Stimulated activated naive CD4-positive, alpha-beta T cell treated with Interleukin-2 at 50 U/mL for 16 hours (primary cell): ENCODE data around the gene CPNE4.
"Not testable (repeated sequence)": the region's sequence is repeated elsewhere in the genome, so short reads cannot be mapped to it uniquely, and the experiment has no call there.

Experiments used
- DNase-seq: peaks from one replicate; lab custom pipeline; 2025; lab: John Stamatoyannopoulos, UW

Gene CPNE4

DNA sequence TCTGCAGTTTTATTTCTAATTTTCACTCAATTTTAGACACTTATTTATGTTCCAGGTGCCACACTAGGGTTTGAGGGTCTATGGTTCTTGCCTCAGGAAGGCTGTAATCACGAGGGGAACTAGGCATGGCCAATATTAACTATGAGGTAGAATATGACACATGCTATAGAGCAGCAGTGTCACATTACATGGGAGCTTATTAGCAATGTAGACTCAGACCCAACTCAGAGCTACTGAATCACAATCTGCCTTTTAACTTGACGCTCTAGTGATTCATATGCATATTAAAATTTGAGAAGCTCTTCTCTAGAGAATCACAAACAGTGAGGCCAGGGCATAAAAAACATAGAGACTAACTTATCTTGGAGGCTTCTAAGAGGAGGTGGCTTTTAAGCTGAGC, 499.2 kb downstream of the CPNE4 start:
- no peak for DNase-seq

DNA sequence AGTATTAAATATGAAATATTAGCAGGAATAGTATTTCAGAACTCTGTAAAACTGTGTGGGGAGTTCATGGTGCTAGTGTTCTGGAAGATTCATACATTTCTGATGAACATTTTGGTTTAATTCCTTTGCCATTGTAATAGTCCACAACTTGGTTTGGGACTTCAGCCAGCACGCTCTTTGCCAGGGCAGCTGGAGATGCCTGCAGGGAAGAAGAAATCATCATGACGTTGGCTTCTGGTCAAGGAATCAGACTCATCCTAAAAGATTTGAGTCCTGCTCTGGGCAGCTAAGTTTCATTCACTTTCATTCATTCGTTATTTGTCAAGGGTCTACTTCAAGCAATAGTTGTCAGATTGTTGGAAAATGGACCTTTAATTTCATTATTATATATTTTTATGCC, 499.7 kb downstream of the CPNE4 start:
- DNase-seq = no peak

DNA sequence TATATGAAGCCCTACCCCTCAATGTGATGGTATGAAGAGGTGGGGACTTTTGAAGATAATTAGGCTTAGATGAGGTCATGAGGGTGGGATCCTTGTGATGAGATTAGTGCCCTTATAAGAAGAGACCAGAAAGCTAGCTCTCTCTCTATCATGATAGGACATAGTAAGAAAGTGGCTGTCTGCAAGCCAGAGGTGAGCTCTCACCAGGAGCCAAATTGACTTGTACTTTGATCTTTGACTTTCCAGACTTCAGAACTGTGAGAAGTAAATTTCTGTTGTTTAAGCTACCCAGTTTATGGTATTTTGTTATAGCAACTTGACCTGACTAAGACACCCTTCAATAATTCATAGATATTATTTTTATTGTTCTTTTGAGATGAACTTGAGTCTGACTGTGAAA, 502.2 kb downstream of the CPNE4 start:
- DNase-seq = no peak

DNA sequence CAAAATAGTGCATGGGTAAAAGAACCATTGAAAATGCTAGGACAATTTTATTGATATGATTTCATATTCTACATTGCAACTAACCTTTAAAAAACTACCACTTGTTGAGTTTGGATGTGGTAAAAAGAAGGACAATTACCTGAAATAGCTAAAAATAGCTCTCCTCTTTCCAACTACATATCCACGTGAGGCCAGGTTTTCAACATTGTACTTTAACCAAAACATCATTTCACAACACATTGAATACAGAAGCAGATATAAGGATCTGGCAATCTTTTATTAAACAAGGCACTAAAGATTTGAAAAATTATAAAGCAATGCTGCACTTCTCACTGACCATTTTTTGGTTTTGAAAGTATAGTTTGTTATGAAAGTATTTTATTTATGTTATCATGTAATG, 504.0 kb downstream of the CPNE4 start:
- no peak for DNase-seq

DNA sequence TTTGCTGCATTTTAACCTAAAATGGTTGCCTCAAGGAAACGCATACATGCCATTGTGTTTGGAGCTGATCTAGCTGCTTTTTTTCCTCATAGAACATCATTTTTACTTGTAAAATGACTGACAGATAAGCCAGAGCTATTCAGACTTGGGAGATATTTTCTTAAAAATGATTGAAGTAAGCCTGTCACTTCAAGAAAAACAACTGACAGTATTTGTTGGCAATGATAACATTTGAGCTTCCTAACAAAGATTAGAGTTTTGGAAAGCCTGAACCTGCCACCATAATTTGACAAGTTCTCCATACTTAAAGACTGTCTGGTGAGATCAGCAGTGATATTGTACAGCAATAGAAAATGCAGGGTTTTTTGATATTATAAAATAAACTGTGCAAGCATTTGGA, 504.4 kb downstream of the CPNE4 start:
- no peak for DNase-seq

DNA sequence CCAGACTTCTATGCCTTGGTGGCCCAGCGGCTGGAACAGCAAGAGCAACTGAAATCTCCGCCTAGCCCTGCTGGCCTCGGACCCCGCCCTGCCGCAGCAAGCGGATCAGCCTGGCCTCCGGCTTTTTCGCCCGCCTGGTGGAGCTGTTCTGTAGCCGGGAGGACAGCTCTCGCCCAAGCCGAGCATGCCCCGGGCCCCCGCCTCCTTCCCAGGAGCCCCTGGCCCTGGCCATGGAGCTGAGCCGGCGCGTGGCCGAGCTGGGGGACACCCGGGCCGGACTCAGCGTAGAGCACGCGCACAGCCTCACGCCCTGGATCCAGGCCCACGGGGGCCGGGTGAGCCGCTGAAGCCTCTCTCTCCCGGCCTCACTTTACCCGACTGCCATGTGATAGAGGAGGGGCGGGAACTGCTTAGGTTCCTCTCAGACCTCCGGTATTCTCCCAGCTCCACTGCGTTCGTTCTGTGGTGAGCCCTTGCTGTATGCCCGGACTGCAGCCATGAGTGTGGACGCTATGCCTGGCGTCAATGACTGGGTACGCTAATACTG, 507.9 kb downstream of the CPNE4 start:
- DNase-seq = no peak

DNA sequence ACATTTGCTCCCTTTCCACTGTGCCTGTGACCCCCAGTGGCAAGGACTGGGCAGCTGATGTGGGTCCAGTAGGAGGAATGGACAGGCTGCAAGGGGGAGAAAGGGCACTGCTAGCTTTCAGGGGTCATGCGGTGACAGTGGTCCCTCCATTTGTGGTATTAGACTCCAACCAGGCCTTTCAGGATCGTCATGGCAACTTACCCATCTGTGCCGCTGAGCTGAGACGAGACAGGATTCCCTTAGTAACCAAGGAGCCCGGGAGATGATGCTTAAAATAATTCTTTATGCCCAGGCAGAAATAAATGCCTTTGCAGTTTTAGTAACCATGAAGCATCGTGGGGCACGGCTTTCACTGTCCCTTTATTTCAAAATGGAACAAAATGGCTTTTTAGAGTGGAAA, 516.1 kb downstream of the CPNE4 start:
- no peak for DNase-seq

DNA sequence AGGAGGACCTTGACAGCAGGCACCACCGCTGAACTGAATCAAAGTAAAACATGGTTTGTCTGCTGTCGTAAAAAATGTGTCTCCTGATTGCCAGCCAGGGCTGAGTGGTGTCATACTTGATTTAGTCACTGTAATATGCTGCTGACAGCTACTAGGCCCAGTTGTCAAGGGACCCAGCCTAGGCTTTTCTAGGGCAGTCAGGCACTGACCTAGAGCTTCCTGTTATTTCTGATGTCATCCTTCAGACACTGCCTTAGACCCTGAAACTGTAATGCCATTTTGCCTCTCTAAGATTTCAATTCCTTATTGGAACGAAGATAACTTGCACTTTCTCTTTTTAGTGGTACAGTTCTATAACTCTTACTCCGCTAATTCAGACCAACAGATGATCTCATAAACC, 529.4 kb downstream of the CPNE4 start:
- no peak for DNase-seq

DNA sequence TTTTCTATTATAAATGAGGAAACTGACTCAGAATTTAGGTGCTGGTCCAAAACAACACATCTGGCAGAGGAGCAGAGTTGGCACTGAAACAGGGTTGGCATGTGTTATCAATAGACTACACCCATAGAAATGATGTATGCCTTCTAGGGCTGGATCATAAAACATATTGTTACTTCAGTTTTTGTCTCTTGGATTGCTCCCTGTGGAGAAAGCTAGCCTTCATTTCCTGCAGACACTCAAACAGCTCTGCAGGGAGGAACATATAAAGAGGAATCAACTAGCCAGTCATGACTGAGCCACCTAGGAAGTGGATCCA, 531.5 kb downstream of the CPNE4 start:
- no peak for DNase-seq

DNA sequence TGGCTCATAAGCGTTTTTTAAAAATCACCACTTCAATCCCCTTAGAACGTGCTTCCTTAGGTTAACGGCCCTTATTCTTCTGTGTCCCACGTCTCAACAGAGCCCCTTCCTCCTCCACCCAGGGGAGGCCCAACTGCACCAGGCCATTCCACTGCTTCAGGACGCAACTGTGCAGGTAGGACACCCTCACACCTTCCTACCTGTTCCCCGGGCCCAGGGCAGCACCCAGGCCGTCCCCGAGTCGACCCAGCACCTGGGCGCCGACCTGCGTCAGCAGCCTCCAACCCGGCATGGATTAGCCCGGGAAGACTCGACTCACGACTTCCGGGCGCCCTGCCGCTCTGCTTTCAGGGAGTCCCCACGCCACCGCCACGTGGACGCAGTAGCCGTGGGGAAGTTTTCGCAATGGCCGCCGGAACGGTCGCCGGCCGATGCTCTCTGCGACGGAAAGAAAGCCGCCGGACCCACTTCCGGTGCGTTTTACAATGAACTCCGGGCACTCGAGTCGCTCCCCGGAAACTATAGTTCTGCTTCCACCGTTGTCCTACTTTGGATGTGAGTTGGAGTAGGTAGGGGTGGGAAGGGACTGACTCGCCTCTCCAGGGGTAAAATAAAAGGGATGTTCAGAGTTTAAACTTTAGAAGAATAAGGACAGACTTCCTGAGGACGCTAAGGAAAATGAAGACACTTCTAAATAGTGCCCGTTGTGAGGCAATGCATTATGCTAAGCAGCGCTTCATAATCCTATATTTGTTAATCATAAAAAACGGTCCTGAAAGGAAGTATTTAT, 532.1 kb downstream of the CPNE4 start, which contains the start of gene MRPL3:
TSS of gene MRPL3 (minus strand) at position 442 of the 790 bp plus-strand sequence. CDS start at position 292, 150 bp downstream.
- DNase-seq = peak; percentile 82

DNA sequence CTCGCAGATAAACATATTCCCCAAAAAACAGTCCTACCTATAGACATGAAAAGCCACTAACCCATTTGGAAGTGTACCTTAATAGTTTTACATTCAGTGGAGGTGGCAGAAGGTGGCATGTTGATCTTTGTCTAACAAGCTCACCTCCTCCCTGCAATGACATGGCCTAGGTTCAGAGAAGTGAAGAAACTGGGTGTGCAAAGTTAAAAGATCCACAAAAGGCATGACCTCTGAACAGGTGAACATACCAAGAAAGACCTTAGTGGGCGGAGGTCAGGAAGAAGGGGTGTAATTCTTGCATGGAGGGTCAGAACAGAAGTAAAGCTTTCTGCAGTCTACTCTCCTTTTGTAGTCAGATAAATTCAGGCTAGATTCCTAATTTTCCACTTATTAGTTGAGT, 532.9 kb downstream of the CPNE4 start:
- DNase-seq = no peak

DNA sequence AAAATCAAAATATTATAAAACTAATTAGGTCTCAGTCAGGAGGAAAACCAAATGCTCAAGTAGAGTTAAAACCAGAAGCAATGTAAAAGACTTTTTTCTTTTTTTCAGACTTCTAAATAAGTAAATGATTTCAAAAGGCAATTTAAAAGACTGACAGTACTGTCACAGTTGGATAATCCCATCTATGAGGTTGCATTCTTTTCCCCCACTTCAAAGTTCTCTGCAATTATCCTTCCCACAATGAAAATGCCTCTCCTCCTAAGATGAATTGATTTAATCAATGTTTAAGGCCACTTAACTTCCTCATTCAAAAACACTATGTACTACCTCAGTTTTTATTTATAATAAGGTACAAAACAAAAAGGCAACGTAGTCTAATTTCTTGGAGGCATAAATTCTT, 540.1 kb downstream of the CPNE4 start:
- no peak for DNase-seq

DNA sequence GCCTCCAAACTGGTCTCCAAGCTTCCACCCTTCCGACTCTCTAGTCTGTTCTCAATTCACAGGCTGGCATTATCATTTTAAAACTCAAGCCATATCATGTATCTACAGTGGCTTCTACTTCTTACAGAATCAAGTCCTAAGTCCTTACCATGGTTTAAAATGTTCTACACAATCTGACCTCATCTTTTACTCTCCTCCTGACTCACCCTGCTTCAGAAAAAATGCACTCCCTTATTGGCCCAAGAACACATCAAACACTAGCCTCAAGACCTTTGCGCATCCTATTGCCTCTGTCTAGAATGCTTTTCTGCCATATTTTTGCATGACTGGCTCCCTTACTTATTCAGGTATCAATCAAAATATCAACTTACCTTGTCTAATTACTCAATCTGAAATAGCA, 543.0 kb downstream of the CPNE4 start:
- no peak for DNase-seq

DNA sequence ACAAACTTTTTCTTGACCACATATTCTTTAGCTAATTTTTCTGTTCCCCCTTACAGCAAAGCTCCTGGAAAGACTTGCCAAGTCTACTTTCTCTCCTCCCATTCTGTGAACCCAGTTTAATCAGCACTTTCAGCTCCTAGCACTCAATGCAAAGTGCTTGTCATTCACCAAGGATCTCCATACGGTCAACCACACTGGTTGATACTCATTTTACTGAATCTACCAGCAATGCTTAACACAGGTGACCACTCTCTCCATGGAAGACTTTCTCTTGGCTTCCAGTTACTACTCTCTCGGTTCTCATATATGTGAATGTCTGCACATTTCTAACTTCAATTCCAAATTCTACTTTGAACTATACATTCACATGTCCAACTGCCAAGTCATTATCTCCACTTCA, 543.7 kb downstream of the CPNE4 start:
- no peak for DNase-seq

DNA sequence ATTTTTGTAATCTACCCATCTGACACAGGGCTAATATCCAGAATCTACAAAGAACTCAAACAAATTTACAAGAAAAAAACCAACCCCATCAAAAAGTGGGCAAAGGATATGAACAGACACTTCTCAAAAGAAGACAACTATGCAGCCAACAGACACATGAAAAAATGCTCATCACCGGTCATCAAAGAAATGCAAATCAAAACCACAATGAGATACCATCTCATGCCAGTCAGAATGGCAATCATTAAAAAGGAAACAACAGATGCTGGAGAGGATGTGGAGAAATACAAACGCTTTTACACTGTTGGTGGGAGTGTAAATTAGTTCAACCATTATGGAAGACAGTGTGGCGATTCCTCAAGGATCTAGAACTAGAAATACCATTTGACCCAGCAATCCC, 548.3 kb downstream of the CPNE4 start:
- DNase-seq = not testable (repeated sequence)

DNA sequence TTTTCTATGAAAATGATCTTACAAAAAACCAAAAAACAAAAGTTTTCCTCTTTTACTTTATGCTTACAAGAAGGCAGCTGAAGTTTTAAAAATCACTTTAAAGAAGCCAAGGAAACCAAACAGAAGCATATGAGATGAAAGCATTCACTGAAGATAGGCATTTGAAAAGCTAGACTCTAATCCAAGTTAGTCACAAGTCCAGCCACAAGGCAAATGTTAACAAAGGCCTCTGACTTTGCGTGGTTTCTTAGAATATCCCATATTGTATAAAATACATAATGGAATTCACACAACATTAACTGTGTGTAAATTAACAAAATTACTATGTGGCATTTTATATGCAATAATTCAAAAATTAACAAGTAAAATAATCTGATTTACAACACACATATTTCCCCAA, 549.7 kb downstream of the CPNE4 start:
- DNase-seq = no peak

DNA sequence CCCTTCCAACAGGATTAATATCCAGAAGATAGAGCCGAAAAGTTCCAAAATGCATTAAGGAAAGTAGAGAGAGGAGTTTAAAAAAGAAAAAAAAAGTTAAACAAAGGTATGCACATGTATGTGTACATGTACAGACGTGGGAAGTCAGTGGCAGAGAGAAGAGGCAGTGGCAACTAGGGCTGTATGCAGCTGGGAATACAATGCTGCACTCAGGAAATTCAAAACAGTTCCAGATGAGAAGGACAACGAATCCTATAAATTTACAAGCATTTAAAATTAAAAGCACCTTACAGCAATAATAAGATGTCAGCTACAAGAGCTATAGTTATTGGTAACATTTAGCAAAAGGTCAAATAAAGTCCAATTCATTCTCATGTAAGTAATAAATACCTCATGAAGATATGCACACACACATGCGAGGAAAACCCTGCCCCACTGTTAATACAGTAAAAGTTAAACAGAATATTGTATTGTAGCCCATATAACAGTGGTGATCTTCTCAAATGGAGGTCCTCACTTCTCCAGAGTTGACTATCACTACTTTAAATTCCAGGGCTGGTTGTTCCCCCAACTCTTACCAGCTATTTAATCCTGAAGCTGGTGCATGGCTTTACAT, 550.2 kb downstream of the CPNE4 start:
- DNase-seq = no peak
